DMS79 treated with DMSO at 0.1 percent for 48 hours (cell line): ENCODE measurements around the gene NINJ1.

Experiments used
- DNase-seq: peaks from one replicate; lab custom pipeline; 2025; lab: John Stamatoyannopoulos, UW

The NINJ1 gene

DNA sequence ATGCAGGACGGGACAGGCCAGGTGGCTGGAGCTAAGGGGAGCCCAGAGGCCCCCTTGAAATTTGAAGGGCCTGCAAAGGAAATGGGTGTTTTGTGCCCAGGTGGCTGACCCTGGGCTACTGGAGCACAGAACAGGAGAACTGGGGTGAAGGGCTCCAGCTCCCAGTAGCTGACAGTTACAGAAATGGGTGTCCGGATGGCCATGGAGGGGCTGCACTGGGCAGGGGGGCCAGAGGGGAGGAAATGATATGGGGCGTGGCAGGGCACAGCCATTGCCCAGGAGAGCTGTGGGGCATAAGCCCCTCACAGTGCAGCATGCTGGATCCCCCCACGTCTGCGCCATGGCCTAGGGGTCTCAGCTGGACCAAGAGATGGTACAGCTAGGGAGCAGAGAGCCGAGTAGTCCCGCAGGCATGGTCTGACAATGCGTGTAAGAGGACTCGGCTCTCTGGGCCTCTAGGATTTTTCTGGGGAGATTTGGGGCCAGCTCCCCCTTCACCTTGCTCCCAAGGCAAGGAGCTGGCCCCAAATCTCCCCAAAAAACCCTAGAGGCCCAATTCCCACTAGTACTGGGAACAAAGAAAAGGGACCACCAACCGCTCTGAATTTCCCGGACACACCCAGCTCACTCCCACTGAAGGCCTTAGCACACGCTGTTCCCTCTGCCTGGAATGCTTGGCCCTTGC, 45.9 kb downstream of the NINJ1 start:
- no peak for DNase-seq

DNA sequence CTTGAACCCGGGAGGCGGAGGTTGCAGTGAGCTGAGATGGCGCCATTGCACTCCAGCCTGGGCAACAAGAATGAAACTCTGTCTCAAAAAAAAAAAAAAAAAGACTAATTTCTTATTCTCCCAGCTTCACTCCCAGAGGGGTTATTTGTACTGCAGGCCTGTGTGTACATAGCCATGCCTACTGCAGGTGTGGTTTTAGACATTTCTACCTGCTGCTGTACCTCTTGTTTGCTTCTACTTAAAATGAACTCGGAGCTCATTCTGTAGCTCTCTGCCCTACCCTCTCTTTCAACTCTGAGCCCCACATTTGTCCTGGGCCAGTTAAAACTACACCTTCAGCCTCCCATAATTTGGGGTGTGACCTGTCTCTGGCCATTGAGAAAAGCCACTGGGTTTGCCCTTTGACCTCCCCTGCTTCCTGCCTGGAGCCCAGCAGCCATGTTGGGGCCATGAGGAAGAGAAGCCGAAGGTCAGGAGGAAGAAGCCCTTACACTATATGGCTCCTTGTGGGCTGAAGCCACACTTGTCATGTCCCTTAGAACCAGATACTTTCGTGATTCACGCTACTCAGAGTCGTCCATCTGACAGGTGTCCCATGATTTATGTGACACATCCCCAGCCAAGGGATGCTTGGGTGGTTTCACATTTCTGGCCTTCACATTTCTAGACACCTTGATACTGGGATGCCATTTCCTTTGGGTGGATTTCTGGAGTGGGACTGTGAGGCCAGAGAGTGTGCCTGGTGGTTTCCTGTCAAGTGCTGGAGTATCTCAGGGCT, 47.4 kb downstream of the NINJ1 start:
- no peak for DNase-seq

DNA sequence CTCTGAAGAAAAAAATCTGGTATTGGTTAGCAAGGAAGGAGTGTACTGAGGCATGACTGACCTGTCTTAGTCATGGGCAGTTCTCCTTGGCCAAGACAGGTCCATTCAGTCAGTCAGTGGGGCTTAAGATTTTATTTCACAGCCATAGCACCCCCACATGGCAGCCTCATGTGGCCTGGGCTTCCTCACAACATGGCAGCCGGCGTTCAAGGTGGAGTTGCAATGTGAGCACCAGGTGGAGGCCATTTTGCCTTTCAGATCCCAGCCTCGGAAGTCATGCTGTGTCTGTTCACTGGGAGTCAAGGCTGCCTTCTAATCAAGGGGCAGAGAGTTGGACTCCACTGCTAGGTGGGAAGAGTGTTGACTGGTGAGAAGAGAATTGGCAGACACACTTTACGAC, 48.4 kb downstream of the NINJ1 start:
- DNase-seq, result no peak

DNA sequence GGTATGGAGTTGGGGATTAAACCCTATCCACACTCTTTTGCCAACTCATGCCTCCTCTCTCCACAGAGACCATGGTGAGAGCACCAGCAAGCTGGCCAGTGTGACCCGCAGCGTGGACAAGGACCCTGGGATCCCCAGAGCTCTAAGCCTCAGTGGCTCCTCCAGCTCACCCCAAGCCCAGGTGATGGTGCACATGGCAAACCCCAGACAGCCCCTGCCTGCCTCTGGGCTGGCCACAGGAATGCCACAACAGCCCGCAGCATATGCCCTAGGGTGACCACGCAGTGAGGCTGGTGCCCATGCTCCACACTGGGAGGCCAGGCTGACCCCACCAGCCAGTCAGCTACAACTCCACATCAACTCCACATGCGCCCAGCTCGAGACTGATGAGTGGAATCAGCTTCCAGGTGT, 49.6 kb downstream of the NINJ1 start:
- no peak for DNase-seq

DNA sequence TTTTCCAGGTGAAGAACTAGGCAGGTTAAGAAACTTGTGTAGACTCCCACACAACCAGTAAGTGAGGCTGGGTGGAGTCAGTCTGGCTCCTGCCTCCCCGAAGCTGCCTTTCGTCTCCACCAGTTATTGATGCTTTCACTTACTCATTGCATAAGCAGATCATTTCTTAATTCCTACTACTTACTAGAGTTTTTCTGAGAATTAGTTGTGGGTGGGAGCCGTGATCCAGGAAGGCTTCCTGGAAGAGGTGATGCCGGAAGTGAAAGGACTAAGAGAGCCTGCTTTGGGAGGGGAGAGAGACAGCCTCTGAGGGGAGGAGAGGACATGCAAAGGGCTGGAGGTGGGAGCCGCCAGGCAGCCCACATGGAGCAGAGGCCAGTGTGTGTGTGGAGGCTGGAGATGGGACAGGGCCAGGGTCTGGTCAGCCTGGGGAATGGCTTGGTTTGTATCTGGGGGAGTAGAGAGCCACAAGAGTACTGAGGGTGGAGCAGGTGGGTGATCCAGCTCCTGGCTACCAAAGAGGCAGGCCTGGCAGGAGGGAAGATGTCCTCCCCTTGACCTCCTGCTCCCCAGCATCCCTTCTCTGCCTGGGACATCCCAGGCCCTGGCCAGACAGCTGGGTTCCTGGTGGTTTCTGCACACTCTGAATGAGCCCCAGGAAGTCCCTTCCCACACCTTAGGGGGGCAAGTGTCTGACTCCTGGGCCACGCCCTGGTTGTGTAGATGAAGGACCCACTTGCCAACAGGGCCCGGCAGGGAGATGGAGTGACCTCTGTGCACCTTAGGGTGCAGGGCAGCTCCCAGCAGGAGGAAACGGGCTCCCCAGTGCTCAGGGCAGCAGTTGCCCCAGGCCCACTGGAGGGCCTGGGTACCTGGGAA, 50.2 kb downstream of the NINJ1 start:
- DNase-seq, result no peak

DNA sequence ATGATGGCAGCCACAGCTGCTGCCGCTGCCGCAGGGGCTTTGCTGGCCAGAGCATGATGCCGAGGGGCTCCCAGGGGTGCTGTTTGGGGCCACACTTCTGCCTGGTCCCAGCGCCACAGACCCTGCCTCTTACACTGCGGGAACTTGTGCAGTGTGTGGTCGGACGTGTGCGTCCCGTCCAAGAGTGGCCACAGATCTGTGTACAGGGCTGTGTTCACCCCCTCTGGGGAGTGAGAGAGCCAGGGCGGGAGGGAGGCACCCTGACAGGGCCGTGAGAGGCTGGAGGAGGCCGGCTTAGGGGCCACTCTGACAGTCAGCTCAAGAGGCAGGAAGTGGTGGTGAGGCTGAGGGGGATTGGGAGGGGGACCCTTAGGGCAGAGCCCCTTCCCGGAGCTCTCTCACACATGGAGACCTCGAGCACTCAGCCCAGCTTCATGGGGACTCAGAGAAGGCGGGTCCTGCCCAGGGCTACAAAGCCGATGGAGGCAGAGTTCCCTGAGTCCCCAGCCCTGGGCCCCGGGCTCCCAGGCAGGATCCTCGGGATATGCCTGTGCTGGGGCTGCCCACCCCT, 51.1 kb downstream of the NINJ1 start:
- DNase-seq, result no peak

DNA sequence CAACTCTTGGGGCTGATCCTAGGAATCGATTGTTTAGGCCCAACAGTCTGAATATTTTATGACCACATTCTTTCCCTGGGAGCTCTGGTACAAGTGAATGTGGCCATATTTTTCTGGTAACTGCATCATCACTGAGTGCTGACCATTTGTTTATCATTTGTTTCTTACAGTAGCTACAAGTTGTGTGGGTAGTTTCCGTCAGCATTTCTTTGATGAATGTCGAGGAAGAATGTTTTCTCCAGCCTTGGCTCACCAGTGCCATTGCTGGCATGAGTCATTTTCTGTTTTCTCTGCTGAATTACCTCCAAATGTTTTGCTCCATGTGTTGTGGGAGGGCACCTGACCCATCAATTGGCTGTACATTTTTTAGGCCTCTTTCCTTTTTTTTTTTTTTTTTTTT, 52.1 kb downstream of the NINJ1 start:
- DNase-seq, result no peak

DNA sequence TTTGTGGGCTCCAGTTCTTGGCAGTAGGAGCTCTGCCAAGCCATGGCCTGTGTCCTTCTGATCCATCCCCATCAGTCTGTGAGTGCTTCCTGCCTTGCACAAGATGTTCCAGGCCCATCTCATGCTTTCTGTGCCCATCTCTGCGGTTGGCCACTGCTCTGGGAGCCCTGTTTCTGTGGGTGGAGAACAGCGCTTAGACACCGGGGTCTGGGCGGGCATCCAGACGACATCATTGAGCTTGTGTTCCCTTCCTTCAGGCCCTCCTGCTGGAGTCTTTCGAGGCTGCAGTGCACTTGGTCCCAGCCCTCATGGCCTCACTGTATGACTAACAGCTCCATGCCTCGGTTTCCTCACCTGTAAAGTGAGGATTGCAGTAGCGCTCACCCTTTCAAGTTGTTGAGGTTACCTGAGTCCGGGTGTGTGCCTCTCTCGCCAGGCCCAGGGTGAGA, 52.9 kb downstream of the NINJ1 start:
- no peak for DNase-seq

DNA sequence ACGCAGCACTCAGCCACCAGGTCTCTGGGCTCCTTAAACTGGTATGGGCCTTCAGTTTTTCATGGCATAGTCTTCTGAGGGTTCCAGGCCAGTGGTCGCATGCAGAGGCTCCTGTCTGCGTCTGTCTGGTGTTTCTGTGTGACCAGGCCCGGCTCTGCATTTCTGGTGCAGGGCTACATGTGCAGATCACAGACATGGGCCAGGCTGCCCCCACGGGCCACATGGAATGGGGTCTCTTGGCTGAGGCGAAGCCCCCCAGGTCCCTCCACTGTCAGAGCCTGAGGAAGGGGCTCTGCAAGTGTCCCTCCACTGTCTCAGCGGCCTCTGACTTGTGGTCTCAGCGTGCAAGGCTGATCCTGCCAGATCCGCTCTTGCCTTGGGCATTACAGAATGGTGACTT, 53.6 kb downstream of the NINJ1 start:
- DNase-seq, result no peak

DNA sequence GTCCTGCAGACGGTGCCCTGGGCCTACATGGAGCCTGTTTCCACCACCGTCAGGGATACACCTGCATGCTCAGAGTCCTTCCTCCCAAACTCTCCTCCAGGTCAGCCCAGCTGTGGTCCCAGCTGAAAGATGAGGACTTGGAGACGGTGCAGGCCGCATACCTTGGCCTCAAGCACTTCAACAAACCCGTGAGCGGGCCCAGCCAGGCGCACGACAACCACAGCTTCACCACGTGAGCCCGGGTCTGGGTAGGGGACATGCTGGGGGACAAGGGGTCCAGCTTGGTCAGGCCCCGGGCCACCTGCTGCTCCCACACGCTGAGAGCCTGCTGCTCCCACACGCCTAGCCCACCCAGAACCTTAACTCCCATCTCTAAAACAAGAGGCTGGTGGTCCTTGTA, 54.7 kb downstream of the NINJ1 start:
- DNase-seq, result no peak

DNA sequence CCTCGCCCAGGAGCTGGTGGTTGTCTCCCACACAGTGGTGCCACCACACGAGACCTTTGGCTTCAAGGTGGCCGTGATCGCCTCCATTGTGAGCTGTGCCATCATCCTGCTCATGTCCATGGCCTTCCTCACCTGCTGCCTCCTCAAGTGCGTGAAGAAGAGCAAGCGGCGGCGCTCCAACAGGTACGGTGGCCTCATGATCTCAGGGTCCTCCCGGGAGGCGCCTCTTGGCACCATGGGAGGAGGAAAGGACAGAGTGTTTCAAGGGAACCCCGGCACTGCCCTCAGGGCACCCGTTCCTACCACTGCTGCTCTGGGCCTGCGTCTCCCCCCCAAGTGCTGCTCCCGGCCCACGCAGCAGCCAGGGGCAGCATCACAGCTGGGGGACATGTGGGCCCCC, 56.2 kb downstream of the NINJ1 start:
- DNase-seq, result no peak

DNA sequence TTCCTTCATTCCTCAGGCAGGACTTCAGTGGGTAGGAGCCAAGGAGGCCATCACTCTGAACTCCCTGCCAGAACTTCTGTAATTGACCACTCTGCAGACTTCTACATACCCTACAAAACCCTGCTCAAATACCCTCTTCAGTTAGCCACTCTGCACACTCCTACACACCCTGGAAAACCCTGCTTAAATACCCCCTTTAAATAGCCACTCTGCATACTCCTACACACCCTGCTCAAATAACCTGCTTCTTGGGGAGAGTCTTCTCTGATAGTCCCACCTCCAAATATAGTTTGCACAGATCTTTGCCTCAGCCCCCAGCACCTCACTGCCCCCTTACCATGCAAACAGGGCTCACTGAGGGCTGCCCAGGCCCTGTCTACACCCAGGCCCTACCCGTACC, 56.7 kb downstream of the NINJ1 start:
- no peak for DNase-seq

DNA sequence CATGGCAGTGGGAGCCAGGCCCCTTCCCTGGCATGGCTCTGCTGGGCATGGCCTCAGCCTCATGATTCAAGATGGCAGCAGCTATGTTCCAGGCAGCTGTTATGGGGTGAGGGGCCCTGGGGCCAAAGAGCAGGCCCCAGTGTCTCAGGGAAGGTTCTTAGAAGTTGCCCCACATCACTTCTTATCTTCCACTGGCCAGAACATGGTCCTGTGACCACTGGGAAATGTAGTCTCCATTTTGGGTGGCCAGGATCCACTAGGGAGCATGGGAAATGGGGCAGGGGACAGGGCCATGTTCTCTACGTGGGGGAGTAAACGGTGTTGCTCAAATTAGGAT, 57.3 kb downstream of the NINJ1 start:
- no peak for DNase-seq

DNA sequence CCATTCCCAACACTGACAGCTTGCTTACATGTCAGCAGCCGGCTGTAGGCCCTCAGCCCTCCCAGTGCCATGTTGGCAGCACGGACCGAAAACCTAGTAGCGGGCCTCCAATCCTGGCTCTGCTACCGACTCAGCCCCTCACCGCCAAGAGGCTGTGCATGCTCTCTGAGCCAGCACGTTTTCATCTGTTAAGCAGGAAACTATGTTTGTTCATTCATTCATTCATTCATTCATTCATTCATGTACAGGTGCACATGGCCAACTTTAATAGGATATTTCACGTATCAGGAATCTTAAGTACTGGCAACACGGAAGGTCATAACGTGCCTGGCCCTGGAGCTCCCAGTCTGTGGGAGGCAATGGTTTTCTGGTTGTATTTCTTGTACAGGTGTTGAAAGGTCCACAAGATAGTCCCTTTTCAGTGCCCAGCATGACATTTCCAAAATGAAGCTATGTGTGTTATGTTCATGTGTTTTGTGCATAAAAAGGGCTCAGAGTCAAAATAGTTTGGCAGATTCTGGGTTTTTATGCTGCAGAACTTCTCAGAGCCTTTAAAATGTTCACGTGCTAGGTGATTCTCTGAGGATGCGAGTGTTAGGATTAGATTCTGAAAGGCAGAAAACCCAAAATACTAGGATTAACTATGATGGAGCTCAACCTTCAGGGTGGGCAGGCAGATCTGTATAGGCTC, 57.8 kb downstream of the NINJ1 start:
- no peak for DNase-seq

DNA sequence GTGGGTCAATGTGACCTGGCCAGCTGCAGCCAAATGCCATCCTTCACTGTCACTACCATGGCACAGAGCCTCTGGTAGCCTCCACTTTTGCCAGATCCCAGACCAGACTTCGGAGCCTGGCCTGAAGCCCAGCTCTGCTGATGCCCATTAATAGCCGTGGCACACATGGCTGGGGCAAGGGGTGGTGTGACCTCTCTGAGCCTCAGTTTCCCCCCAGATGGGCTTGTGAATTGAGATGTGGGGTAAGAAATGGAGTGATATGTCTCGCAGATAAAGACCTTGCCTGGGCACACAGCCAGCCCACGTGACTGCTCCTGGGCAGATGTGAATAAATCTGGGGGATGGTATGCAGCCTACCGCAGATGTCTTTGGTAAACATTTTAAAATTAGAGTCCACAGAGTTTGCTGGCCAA, 61.7 kb downstream of the NINJ1 start:
- peak; percentile 37 for DNase-seq
